ENCODE results near the gene LAMA2.

GRCh38 chr6:129364767-129365166 lies 481.8 kb downstream of the LAMA2 start:
- TF ChIP-seq EZH2 (IDR thresholded peaks at IDR 0.05) (no peak), POLR2AphosphoS5 (IDR thresholded peaks at IDR 0.05; ENCODE audit: borderline replicate concordance, low read depth, low read length) (no peak)

Measured in SK-N-MC (cell line).